GM19193 (cell line): ENCODE results near the gene MRPS27.

Experiments used
- POLR2A ChIP-seq: IDR thresholded peaks from 4 replicates; pipeline ENCODE4 v1.6.1; 2011; ENCODE audit not compliant: insufficient read depth, insufficient read length; ENCODE audit errors: extremely low read depth

Gene MRPS27

GRCh38 chr5:72265032-72265877, 54.8 kb downstream of the MRPS27 start:
- TF ChIP-seq POLR2A: no peak

- TF ChIP-seq POLR2A: no peak
Measured at GRCh38 chr5:72256536-72256935, 63.5 kb downstream of the MRPS27 start.

GRCh38 chr5:72255670-72256069, 64.4 kb downstream of the MRPS27 start:
- TF ChIP-seq POLR2A: no peak

- no peak for TF ChIP-seq POLR2A
Measured at GRCh38 chr5:72255237-72255636, 64.8 kb downstream of the MRPS27 start.

GRCh38 chr5:72252574-72253155, 67.4 kb downstream of the MRPS27 start:
- TF ChIP-seq POLR2A: no peak

GRCh38 chr5:72252008-72252407, 68.0 kb downstream of the MRPS27 start:
- TF ChIP-seq POLR2A: no peak

GRCh38 chr5:72251386-72251785, 68.7 kb downstream of the MRPS27 start:
- TF ChIP-seq POLR2A: no peak

- no peak for TF ChIP-seq POLR2A
Measured at GRCh38 chr5:72248410-72248981, 71.5 kb downstream of the MRPS27 start.

- no peak for TF ChIP-seq POLR2A
Measured at GRCh38 chr5:72246954-72247442, 73.0 kb downstream of the MRPS27 start.

- no peak for TF ChIP-seq POLR2A
Measured at GRCh38 chr5:72245951-72246532, 74.0 kb downstream of the MRPS27 start.

GRCh38 chr5:72245546-72245945, 74.5 kb downstream of the MRPS27 start:
- no peak for TF ChIP-seq POLR2A

GRCh38 chr5:72244862-72245371, 75.1 kb downstream of the MRPS27 start:
- TF ChIP-seq POLR2A: no peak

- no peak for TF ChIP-seq POLR2A
Measured at GRCh38 chr5:72243706-72244105, 76.3 kb downstream of the MRPS27 start.

- no peak for TF ChIP-seq POLR2A
Measured at GRCh38 chr5:72242796-72243475, 77.1 kb downstream of the MRPS27 start.

- no peak for TF ChIP-seq POLR2A
Measured at GRCh38 chr5:72241346-72242003, 78.6 kb downstream of the MRPS27 start.
